GM19328 (cell line): ENCODE measurements around the gene GHSR.

Experiments
- ATAC-seq: cut with Tn5 transposase; IDR thresholded peaks from one replicate; pipeline ENCODE4 v1.9.1; 2021; ENCODE audit warnings: mild to moderate bottlenecking, moderate library complexity; ENCODE audit not compliant: unreplicated experiment

GHSR gene

GRCh38 chr3:172441581-172441980, 6.7 kb downstream of the GHSR start:
- no peak for ATAC-seq

GRCh38 chr3:172438186-172438585, 10.1 kb downstream of the GHSR start:
- ATAC-seq: no peak

GRCh38 chr3:172437713-172438112, 10.5 kb downstream of the GHSR start:
- ATAC-seq: no peak

- ATAC-seq: no peak
Measured at GRCh38 chr3:172415323-172415722, 32.9 kb downstream of the GHSR start.

- ATAC-seq: no peak
Measured at GRCh38 chr3:172411478-172411947, 36.7 kb downstream of the GHSR start.

- ATAC-seq: no peak
Measured at GRCh38 chr3:172410702-172411477, 37.4 kb downstream of the GHSR start.

GRCh38 chr3:172407872-172408271, 40.4 kb downstream of the GHSR start:
- no peak for ATAC-seq

- no peak for ATAC-seq
Measured at GRCh38 chr3:172405914-172406313, 42.3 kb downstream of the GHSR start.

- no peak for ATAC-seq
Measured at GRCh38 chr3:172404237-172404962, 43.9 kb downstream of the GHSR start.

GRCh38 chr3:172402892-172403643, 45.2 kb downstream of the GHSR start:
- no peak for ATAC-seq

- no peak for ATAC-seq
Measured at GRCh38 chr3:172402090-172402489, 46.2 kb downstream of the GHSR start.

- ATAC-seq: no peak
Measured at GRCh38 chr3:172398484-172398883, 49.8 kb downstream of the GHSR start.

- no peak for ATAC-seq
Measured at GRCh38 chr3:172397716-172398405, 50.4 kb downstream of the GHSR start.

GRCh38 chr3:172396400-172396799, 51.9 kb downstream of the GHSR start:
- ATAC-seq: no peak

- no peak for ATAC-seq
Measured at GRCh38 chr3:172394692-172395091, 53.6 kb downstream of the GHSR start.
